Psoas muscle (tissue), 8 donors: ENCODE results near the gene MOK. TPM values are rescaled to one million over a fixed set of nuclear protein-coding genes. Genes with fewer than 3 reads are reported as not detected.

ENCODE experiments used
- ATAC-seq, 4 donors: fragments of 200-7000 bp; cut with Tn5 transposase; one replicate each; pipeline ENCODE4 v1.9.1; 2020; ENCODE audit warnings: moderate library complexity in 3 of 4, mild to moderate bottlenecking in 2 of 4
- DNase-seq, 2 donors: peaks; one replicate each; pipeline ENCODE4 v3.0.0-alpha.2; 2020
- H3K27ac ChIP-seq: fragments of 200-600 bp; one replicate; pipeline ENCODE4 v1.8.0; 2022
- H3K27me3 ChIP-seq, 3 donors: fragments of 200-600 bp in 1 of 3; one replicate each; pipeline versions ENCODE4 v1.6.1 to v1.8.0; 2013 to 2022; ENCODE audit warnings: low read length in 2 of 3, mild to moderate bottlenecking in 2 of 3, moderate library complexity in 1 of 3; ENCODE audit not compliant: insufficient read depth in 3 of 3
- H3K36me3 ChIP-seq, 2 donors: fragments of 200-600 bp in 1 of 2; one replicate each; pipeline versions ENCODE4 v1.6.1 to v1.8.0; 2013 to 2022; ENCODE audit warnings: low read depth in 1 of 2, mild to moderate bottlenecking in 1 of 2, moderate library complexity in 1 of 2; ENCODE audit not compliant: insufficient read depth in 1 of 2
- H3K4me1 ChIP-seq: fragments of 200-600 bp; one replicate; pipeline ENCODE4 v1.8.0; 2022
- H3K4me3 ChIP-seq: fragments of 200-600 bp; one replicate; pipeline ENCODE4 v1.8.0; 2022; ENCODE audit warnings: mild to moderate bottlenecking
- H3K9me3 ChIP-seq: fragments of 200-600 bp; one replicate; pipeline ENCODE4 v1.8.0; 2022
- WGBS, 3 donors: extraction: QIAGEN DNeasy Blood & Tissue Kit; methylation state at CpG; one replicate each; pipeline versions ENCODE4 v1.1.6 to v1.1.7; 2013; 5-methylcytosine and 5-hydroxymethylcytosine counted together
- intact Hi-C, 2 donors: fragments of 100-400 bp; cut with DNase I; formaldehyde crosslinking; loops; one replicate each; pipeline versions ENCODE4 v1.11.0 to v1.14.2; 2022
- polyA plus RNA-seq, 3 donors: library from polyadenylated mRNA; stranded (reverse); fragments of 200-250 nt; gene quantifications; one replicate each; pipeline ENCODE4 v1.2.3, GENCODE V29; 2013
- total RNA-seq, 4 donors: library from RNA; stranded (reverse); fragmentation: NEBNext Ultra II Directional in 2 of 4; extraction: Animal tissue kit (Norgen Biotek cat#: 25700) in 2 of 4; gene quantifications; one replicate each; pipeline versions ENCODE4 v1.2.1 to v1.2.4, GENCODE V29; 2021 to 2023
- TF ChIP-seq, protein P1 (sequence below): fragments of 200-600 bp; IDR thresholded peaks from one replicate; pipeline ENCODE4 v1.8.0; 2022; ENCODE audit warnings: antibody characterized with exemption
- donor health status: healthy with polysubstance abuse.
- donor health status: DM: no; HTN: no; CAD: no; lungs with moderate emphysema.
- donor health status: Bipolar disorder and iron deficiency.
- donor health status: healthy.
- donor health status: DM: yes; HTN: yes; CAD: no.
- donor health status: DM: no; HTN: no; CAD: no.
- donor health status: DM: no; HTN: no; CAD: no.
- donor health status: DM: yes; HTN: yes; CAD: no.

The MOK gene
- total and polyA plus RNA-seq, 7 donors = 1.8 to 11.1 (median 3.4) TPM

DNA sequence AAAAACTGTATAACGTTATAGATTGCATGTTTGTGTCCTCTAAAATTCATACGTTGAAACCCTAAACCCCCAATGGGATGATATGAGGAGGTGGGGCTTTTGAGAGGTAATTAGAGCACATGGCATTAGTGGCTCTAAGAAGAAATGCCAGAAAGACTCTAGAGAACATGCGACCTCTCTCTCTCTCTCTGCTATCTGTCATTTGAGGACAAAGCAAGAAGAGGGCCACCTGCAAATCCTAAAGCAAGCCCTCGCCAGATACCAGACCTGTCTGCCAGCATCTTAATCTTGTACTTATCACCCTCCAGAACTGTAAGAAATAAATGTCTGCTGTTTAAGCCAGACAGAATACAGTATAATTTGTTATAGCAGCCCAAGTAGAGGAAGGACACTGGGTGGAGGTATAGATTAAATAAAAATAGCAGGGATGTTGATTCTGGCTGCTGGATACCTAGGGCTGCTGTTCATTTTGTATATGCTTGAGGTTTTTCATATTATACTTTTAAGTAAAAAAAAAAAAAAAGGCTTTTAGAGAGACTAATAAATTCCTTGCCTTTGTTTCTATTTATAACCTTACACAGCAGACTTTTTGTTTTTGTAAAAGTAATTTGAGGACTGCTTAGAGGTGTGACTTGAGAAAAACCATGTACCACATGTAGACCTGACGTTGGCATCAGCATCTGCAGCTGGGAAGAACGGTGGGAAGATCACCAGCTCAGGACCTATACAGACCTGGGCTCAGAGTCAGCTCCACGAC lies 26.9 kb downstream of the MOK start:
- H3K27me3 ChIP-seq = no peaks in the 10 kb centered on the region
- peak in 1 of 4 donors; percentile 21 for ATAC-seq
- H3K9me3 ChIP-seq = no peaks in the 10 kb centered on the region
- H3K36me3 ChIP-seq = no peaks in the 10 kb centered on the region
- no peak for DNase-seq
- TF ChIP-seq, protein P1, sequence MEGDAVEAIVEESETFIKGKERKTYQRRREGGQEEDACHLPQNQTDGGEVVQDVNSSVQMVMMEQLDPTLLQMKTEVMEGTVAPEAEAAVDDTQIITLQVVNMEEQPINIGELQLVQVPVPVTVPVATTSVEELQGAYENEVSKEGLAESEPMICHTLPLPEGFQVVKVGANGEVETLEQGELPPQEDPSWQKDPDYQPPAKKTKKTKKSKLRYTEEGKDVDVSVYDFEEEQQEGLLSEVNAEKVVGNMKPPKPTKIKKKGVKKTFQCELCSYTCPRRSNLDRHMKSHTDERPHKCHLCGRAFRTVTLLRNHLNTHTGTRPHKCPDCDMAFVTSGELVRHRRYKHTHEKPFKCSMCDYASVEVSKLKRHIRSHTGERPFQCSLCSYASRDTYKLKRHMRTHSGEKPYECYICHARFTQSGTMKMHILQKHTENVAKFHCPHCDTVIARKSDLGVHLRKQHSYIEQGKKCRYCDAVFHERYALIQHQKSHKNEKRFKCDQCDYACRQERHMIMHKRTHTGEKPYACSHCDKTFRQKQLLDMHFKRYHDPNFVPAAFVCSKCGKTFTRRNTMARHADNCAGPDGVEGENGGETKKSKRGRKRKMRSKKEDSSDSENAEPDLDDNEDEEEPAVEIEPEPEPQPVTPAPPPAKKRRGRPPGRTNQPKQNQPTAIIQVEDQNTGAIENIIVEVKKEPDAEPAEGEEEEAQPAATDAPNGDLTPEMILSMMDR = no peak
- no peak overlapping the region for H3K27ac ChIP-seq
- no peak overlapping the region for H3K4me3 ChIP-seq
- WGBS, 3 donors = 35 to 54% (median 38%) methylated on average over 7 of the region's 7 CpGs
- H3K4me1 ChIP-seq = peaks cover 9% of the 10 kb centered on the region
- intact Hi-C loops = no loop called here

DNA sequence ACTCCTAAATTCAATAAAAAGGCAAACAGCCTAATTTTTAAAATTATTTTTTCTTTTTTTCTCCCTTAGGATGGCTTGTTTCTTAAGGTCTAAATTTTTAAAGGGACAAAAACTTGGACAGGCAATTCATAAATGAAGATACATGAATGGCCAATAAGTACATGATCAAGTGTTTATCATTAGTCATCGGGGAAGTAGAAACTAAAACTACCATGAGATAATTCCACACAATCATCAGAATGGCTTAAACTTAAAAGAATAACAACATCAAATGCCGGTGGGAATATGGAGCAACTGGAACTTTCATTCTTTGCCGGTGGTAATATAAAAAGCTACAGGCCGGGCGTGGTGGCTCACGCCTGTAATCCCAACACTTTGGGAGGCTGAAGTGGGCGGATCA lies 29.1 kb downstream of the MOK start:
- Histone ChIP-seq H3K4me3 (no peak overlapping the region), H3K27me3 (no peaks in the 10 kb centered on the region), H3K9me3 (no peaks in the 10 kb centered on the region), H3K4me1 (peaks cover 9% of the 10 kb centered on the region), H3K27ac (no peak overlapping the region), H3K36me3 (no peaks in the 10 kb centered on the region)
- intact Hi-C loops = no loop called here
- 98 to 99% (median 98%) methylated on average over 7 of the region's 7 CpGs for WGBS, 3 donors
- DNase-seq = no peak
- TF ChIP-seq, protein P1 = no peak
- no peak for ATAC-seq

DNA sequence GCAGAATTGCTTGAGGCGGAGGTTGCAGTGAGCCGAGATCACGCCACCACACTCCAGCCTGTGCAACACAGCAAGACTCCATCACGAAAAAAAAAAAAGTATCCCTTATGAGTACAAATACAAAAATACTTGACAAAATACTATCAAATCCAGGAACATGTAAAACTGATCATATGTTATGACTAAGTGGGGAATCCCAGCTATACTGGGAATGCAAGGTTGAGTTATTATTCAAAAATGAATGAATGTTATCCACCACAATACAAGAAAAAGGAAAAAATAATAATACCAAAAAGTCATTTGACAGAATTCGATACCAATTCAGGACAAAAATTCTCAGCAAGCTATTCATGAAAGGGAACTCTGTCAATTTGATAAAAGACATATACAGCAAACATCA lies 32.6 kb downstream of the MOK start:
- WGBS, 3 donors = 94 to 96% (median 95%) methylated on average over 5 of the region's 5 CpGs
- H3K4me1 ChIP-seq = no peaks in the 10 kb centered on the region

DNA sequence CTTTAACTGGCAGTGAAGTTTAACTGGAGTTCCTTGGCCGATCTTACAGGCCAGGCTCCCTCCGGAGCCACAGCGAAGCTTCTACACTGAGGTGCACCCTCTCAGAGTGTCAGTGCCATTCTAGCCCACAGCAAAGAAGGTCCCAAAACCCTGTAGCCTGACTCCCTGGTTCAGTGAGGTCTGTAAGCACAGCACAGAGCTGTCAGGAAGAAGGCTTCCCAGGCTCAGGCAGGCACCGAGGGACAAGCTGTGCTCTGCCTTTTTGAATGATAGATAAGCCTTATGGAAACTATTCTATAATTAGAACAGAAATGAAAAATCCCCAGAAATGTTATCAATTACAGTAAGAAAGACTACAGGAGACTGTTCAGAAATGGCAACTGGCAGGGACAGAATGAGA lies 40.2 kb downstream of the MOK start:
- intact Hi-C loops = no loop called here
- TF ChIP-seq, protein P1 = no peak
- Histone ChIP-seq H3K36me3 (no peaks in the 10 kb centered on the region), H3K9me3 (no peaks in the 10 kb centered on the region), H3K4me1 (no peaks in the 10 kb centered on the region), H3K27me3 (no peaks in the 10 kb centered on the region), H3K4me3 (no peak overlapping the region), H3K27ac (no peak overlapping the region)
- no peak for ATAC-seq
- no peak for DNase-seq
- 74 to 86% (median 85%) methylated on average over 4 of the region's 4 CpGs for WGBS, 3 donors

More for the DNA sequence above, 32.6 kb downstream of the MOK start:
- TF ChIP-seq, protein P1 = no peak
- no peak for ATAC-seq
- DNase-seq = no peak
- H3K36me3 ChIP-seq = no peaks in the 10 kb centered on the region
- H3K27ac ChIP-seq = no peak overlapping the region
- no peaks in the 10 kb centered on the region for H3K9me3 ChIP-seq
- intact Hi-C loops = no loop called here
- no peak overlapping the region for H3K4me3 ChIP-seq
- no peaks in the 10 kb centered on the region for H3K27me3 ChIP-seq

DNA sequence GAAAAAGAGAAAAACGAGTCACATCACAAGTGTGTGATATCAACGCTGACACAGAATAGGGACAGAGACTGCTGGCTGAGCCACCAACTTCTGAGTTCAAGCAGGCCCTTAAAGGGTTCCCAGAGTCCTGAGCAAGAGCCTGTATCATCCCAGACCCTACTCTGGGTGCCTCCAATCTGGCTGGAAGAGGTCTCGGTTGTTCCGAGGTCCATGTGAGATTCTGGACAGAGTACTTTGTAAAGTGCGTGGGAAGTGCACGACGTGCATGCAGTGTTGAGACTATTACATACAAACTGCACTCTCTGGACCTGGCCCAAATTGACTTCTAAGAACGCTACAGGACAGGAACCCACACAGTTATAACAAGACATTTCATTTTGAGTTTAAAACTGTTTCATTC lies 40.6 kb downstream of the MOK start:
- no peak for DNase-seq
- H3K27ac ChIP-seq = no peak overlapping the region
- H3K36me3 ChIP-seq = no peaks in the 10 kb centered on the region
- no peak for ATAC-seq
- no peaks in the 10 kb centered on the region for H3K27me3 ChIP-seq
- no peaks in the 10 kb centered on the region for H3K9me3 ChIP-seq
- intact Hi-C loops = no loop called here
- TF ChIP-seq, protein P1 = no peak
- no peaks in the 10 kb centered on the region for H3K4me1 ChIP-seq
- 79 to 87% (median 79%) methylated on average over 8 of the region's 8 CpGs for WGBS, 3 donors
- H3K4me3 ChIP-seq = no peak overlapping the region
